ENCODE data around the gene ITGB3. TPM values are rescaled to one million over a fixed set of nuclear protein-coding genes. Genes with fewer than 3 reads are reported as not detected.
A peak's percentile ranks its signal among the peaks of the same experiment; 100 is the strongest.

Gene ITGB3
- total and polyA plus RNA-seq, 9 of the 15 experiments (the other 6 are each of a cell fraction or from before 2014, with no cell fraction given), result 0.08 to 2.6 (median 0.62) TPM; not detected in 1

- intact Hi-C loops (cut with micrococcal nuclease), result loop anchor here (1.0 to 2.0 kb wide), 2 partner anchors 12 to 21 kb away; partner anchors contain the start of gene CDC27
- DNase-seq (ENCODE audit: extremely low read depth in 1 of 4, low spot score in 3 of 4) (peak in 2 of 4 experiments; percentile 47 to 50), FAIRE-seq (peak; percentile 11), ATAC-seq (peak; percentile 34)
- Histone ChIP-seq H3K4me1 (replicated peaks in 1 of 2; ENCODE audit: control insufficient read depth in 2 of 2, insufficient read depth in 2 of 2, low read length in 2 of 2) (peaks cover 28 to 48% of the 10 kb centered on the region in 2 experiments), H3K27me3 (ENCODE audit: control insufficient read depth in 2 of 2, insufficient read depth in 2 of 2, low read length in 2 of 2) (no peaks in the 10 kb centered on the region), H4K20me1 (replicated peaks; ENCODE audit: control insufficient read depth, insufficient read depth, low read length) (no peaks in the 10 kb centered on the region), H2AFZ (ENCODE audit: low read depth, low read length) (peak overlapping the region; percentile 91), H3K36me3 (ENCODE audit: control insufficient read depth, insufficient read depth, low read length) (peaks cover 22% of the 10 kb centered on the region), H3K27ac (ENCODE audit: extremely low read depth, low read depth, low read length) (peak overlapping the region; percentile 89), H3K9ac (ENCODE audit: insufficient read depth in 1 of 2, low read depth in 2 of 2, low read length in 2 of 2) (peak overlapping the region; percentile 85 to 92), H3K4me3 (peak overlapping the region; percentile 51), H3K4me2 (ENCODE audit: insufficient read depth, low read length) (peak overlapping the region; percentile 98), H3K9me3 (replicated peaks; ENCODE audit: control insufficient read depth, insufficient read depth, low read depth, low read length) (no peaks in the 10 kb centered on the region), H3K9me1 (ENCODE audit: control insufficient read depth, insufficient read depth, low read length) (no peaks in the 10 kb centered on the region), H3K79me2 (ENCODE audit: control insufficient read depth, insufficient read depth, low read length) (peaks cover 56% of the 10 kb centered on the region)
- whole genome bisulfite sequencing (ENCODE audit: insufficient coverage, low coverage, missing lambda C conversion rate), result 11% methylated on average over 3 of the region's 3 CpGs
- TSS peak; percentile 66 for BruUV-seq (replicated peaks)
- POLR2A ChIA-PET, result interaction anchor here (1.0 to 3.5 kb wide), 9 partner anchors 9 to 27 kb away, joined by 3 to 26 read pairs (median 7); partner anchors contain the start of gene CDC27
- in situ Hi-C loops (cut with MboI), result no loop called here
- CTCF ChIA-PET (ENCODE audit: low intra/inter-chr PET ratio), result interaction anchor here (0.5 kb wide), 1 partner anchor 1176 kb away, joined by 3 read pairs; no protein-coding TSS in a partner anchor
- TF ChIP-seq HDGF (IDR thresholded peaks at IDR 0.05) (no peak), TRIM28 (IDR thresholded peaks at IDR 0.05) (peak; percentile 15; the same call in 1 of the 2 replicates), SP1 (CRISPR knock-in tag; IDR thresholded peaks at IDR 0.05) (no peak; the same call in 1 of the 2 replicates), POU5F1 (IDR thresholded peaks at IDR 0.05; ENCODE audit: borderline replicate concordance, low read depth, low read length, partially characterized antibody) (no peak), ZNF75A (CRISPR knock-in tag; IDR thresholded peaks at IDR 0.05) (no peak), CHD1 (IDR thresholded peaks at IDR 0.05; ENCODE audit: low read length) (peak; percentile 73), CSDE1 (IDR thresholded peaks at IDR 0.05) (no peak), SIX5 (IDR thresholded peaks at IDR 0.05; ENCODE audit: borderline replicate concordance in 1 of 2, insufficient read depth in 1 of 2, low read depth in 1 of 2, low read length in 2 of 2) (no peak), POLR2G (IDR thresholded peaks at IDR 0.05; ENCODE audit: low read depth, low read length) (no peak), CREBBP (IDR thresholded peaks at IDR 0.05; ENCODE audit: low read depth, low read length) (no peak), GABPA (tag; conservative IDR thresholded peaks at IDR 0.05; ENCODE audit: low read depth) (0 out of 2 replicates have a peak, but pooled peaks have one; percentile 3), EP300 (IDR thresholded peaks at IDR 0.05; ENCODE audit: low read length) (no peak), CHD2 (IDR thresholded peaks at IDR 0.05; ENCODE audit: low read depth, low read length) (no peak), KDM1A (IDR thresholded peaks at IDR 0.05) (0 out of 4 replicates have a peak, but pooled peaks of 1 of the 2 experiments have one; percentile 1), RBFOX2 (IDR thresholded peaks at IDR 0.05; ENCODE audit: low read depth, low read length) (no peak), MCM7 (IDR thresholded peaks at IDR 0.05) (no peak), ZNF184 (CRISPR knock-in tag; IDR thresholded peaks at IDR 0.05) (no peak), HOXB6 (CRISPR knock-in tag; IDR thresholded peaks at IDR 0.05; ENCODE audit: borderline replicate concordance) (no peak), ETV5 (CRISPR knock-in tag; IDR thresholded peaks at IDR 0.05; ENCODE audit: low read depth) (no peak), STAT5A (IDR thresholded peaks at IDR 0.05; ENCODE audit: borderline replicate concordance, low read length) (no peak), ZNF133 (CRISPR knock-in tag; IDR thresholded peaks at IDR 0.05) (no peak), GMEB1 (CRISPR knock-in tag; IDR thresholded peaks at IDR 0.05) (no peak), ZNF589 (CRISPR knock-in tag; IDR thresholded peaks at IDR 0.05; ENCODE audit: low read depth) (peak; percentile 74; the same call in 1 of the 2 replicates), CTBP1 (IDR thresholded peaks at IDR 0.05; ENCODE audit: borderline replicate concordance) (no peak), BMI1 (IDR thresholded peaks at IDR 0.05; ENCODE audit: low read length) (no peak), JUNB (CRISPR knock-in tag; conservative IDR thresholded peaks at IDR 0.05) (no peak)
Measured at GRCh38 chr17:47209499-47209898, 44.1 kb upstream of the ITGB3 start.
